Activated CD8-positive, alpha-beta memory T cell treated with anti-CD3 and anti-CD28 coated beads, Interleukin-2, amount 50 U/mL, for 24 hours (primary cell): ENCODE measurements around the gene RASA4.
"Not testable (repeated sequence)": the region's sequence is repeated elsewhere in the genome, so short reads cannot be mapped to it uniquely, and the experiment has no call there.

Source experiments
- DNase-seq: peaks from one replicate; pipeline ENCODE4 v3.0.0-alpha.2; 2020; ENCODE audit errors: extremely low read depth

Gene RASA4

DNA sequence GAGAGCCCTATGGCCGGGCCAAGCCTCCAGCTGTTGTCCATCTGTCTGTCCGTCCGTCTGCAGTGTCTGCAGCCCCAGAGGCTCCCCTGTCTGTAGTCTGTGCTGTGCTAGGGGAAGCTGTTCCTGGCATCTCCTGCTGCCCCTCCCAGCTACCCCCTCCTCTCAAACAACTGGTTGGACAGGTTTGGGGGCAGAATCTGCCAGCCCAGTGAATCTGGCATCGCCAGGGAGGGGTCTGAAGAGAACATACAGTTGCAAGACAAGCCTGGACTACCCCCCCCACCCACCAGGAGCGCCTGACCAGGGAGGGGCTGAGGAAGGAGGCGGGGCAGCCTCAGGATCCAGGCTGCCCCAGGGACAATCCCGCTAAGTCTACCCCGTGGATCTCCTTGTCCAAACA, 73.0 kb downstream of the RASA4 start, which contains the start of gene UPK3BL2:
Gene UPK3BL2, minus strand, starts transcription at position 101 of the 400 bp plus-strand sequence. Its CDS starts 60 bp downstream, at position 41.
- DNase-seq = not testable (repeated sequence)

- not testable (repeated sequence) for DNase-seq
Measured at GRCh38 chr7:102542771-102543170, 73.8 kb downstream of the RASA4 start.

GRCh38 chr7:102542083-102542482, 74.5 kb downstream of the RASA4 start:
- not testable (repeated sequence) for DNase-seq

DNA sequence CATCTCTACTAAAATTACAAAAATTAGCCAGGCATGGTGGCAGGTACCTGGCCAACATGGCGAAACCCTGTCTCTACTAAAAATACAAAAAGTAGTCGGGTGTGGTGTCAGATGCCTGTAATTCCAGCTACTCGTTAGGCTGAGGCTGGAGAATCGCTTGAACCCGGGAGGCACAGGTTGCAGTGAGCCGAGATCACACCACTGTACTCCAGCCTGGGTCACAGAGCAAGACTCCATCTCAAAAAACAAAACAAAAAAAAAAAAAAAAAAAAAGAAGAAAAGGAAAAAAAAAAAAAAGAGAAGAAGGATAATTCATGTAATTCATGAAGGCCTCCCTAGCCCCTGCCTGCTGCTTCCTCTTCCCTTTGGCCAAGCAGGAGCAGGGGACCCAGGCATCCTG, 76.0 kb downstream of the RASA4 start:
- DNase-seq = not testable (repeated sequence)

DNA sequence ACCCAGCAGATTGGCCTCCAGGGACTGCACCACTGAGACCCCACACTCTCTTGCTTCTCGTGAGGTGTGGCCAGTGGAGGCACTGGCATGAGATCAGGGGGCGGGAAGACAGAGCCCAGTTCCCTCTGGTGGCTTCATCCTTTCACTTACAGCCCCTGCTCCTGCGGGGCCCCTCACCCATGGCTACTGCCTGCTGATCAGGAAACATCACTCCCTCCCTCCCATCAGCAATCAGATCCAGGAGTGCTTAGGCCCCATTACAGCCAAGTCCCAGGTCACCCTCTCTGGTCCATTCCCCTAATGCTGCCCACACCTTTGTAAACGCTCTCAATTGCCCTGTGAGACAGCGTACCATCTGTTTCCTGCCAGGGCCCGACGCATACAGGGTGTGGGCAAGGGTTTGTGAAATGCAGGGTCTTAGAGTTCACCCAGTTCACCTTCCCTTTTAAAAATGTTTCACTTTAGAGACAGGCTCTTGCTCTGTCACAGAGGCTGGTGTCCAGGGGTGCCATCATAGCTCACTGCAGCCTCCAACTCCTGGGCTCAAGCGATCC, 81.4 kb downstream of the RASA4 start:
- DNase-seq = not testable (repeated sequence)

GRCh38 chr7:102532127-102532526, 84.4 kb downstream of the RASA4 start:
- not testable (repeated sequence) for DNase-seq

- DNase-seq = not testable (repeated sequence)
Measured at GRCh38 chr7:102531583-102531982, 85.0 kb downstream of the RASA4 start.

GRCh38 chr7:102527822-102528793, 88.4 kb downstream of the RASA4 start:
- DNase-seq = not testable (repeated sequence)

DNA sequence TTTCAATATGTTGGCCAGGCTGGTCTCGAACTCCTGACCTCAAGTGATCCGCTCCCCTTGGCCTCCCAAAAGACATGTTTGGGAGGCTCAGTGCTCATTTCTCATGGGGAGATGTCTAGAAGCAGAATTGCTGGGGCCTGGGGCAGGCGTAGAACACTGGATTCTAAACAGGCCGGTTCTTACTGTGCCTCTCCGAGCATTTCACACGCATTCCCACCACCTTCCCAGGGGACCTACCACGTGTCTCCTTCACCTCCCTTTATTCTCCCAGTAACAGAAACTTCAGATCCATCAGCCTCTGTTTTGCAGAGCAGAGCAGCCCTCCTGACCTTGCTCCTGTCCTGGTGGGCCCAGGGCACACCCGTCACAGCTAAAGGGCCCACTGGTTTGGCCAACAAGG, 89.4 kb downstream of the RASA4 start:
- DNase-seq = not testable (repeated sequence)

DNA sequence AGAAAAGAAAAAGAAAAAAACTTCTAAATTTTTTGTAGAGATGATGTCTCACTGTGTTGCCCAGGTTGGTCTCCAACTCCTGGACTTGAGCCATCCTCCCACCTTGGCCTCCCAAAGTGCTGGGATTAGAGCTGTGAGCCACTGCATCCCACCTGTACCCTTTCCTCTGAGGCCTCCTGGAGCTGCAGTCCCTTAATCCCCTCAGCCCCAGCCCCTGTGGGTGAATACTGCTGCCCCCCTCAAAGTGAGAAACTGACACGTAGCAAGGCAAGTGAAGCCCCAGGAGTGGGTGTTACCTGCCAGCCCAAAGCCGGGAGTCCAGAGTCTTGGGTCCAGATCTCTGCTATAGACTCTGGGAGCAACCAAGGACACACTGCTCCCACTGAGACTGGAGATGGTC, 91.8 kb downstream of the RASA4 start:
- DNase-seq = not testable (repeated sequence)
